Measurements from ENCODE around the gene SEMA3F. TPM values are rescaled to one million over a fixed set of nuclear protein-coding genes. Genes with fewer than 3 reads are reported as not detected.

SEMA3F gene
- total and polyA plus RNA-seq, 2 of the 4 experiments (the other 2 are of a cell fraction), result 7.3 to 23.3 TPM

GRCh38 chr3:50211930-50212329, 56.8 kb downstream of the SEMA3F start:
- H3K23ac ChIP-seq (ENCODE audit: low read depth, low read length), result no peak overlapping the region
- dilution Hi-C loops (cut with HindIII; ENCODE audit: low sequenced_read_pairs, unreplicated experiment) (no loop called here), intact Hi-C loops (cut with micrococcal nuclease) (no loop called here), in situ Hi-C loops (cut with MboI; ENCODE audit: low sequenced_read_pairs) (no loop called here)
- 100% methylated on average over 1 of the region's 2 CpGs; no CpG with 5 or more reads in 1 of the 2 experiments for WGBS, 2 experiments (ENCODE audit: extremely low coverage in 2 of 2, insufficient read length in 1 of 2)
- no peaks in the 10 kb centered on the region for H3K79me1 ChIP-seq (ENCODE audit: low read depth in 1 of 2, low read length in 2 of 2)
- H3K4ac ChIP-seq (ENCODE audit: low read depth, low read length), result no peak overlapping the region
- DNase-seq (peak; percentile 20), ATAC-seq (ENCODE audit: low read depth) (peak; percentile 84)
- H3K27ac ChIP-seq (ENCODE audit: insufficient read depth, low read length), result no peak overlapping the region
- H2AK5ac ChIP-seq (ENCODE audit: low read depth, low read length), result no peak overlapping the region
- no peaks in the 10 kb centered on the region for H3K9me1 ChIP-seq (ENCODE audit: insufficient read depth, low read length)
- no peak overlapping the region for H2BK120ac ChIP-seq (ENCODE audit: low read depth, low read length)
- no peaks in the 10 kb centered on the region for H4K20me1 ChIP-seq (ENCODE audit: insufficient read depth, low read length)
- no peak overlapping the region for H3K4me3 ChIP-seq (ENCODE audit: insufficient read depth, low read depth, low read length)
- H2BK5ac ChIP-seq (ENCODE audit: low read depth, low read length, poor library complexity, severe bottlenecking), result no peak overlapping the region
- H2AK9ac ChIP-seq (replicated peaks; ENCODE audit: low read depth, low read length, poor library complexity), result no peak overlapping the region
- no peak overlapping the region for H3K56ac ChIP-seq (ENCODE audit: extremely low read depth, insufficient read depth, low read length)
- H2AFZ ChIP-seq (replicated peaks; ENCODE audit: low read length, poor library complexity), result no peak overlapping the region
- ChIA-PET CTCF (interaction anchor here (1.2 to 1.3 kb wide), 2 partner anchors 14 to 35 kb away, joined by 4 to 5 read pairs; no protein-coding TSS in a partner anchor), POLR2A (ENCODE audit: unreplicated experiment) (no interaction called here)
- H4K91ac ChIP-seq (ENCODE audit: insufficient read depth, low read depth, low read length), result no peak overlapping the region
- H3K14ac ChIP-seq (replicated peaks; ENCODE audit: low read depth, low read length), result no peak overlapping the region
- H3K9me3 ChIP-seq (ENCODE audit: control insufficient read depth, insufficient read depth, low read length), result no peaks in the 10 kb centered on the region
- no peak overlapping the region for H4K5ac ChIP-seq (ENCODE audit: low read depth, low read length)
- TF ChIP-seq CHD1 (IDR thresholded peaks at IDR 0.05; ENCODE audit: low read depth, low read length) (no peak), CEBPB (IDR thresholded peaks at IDR 0.05; ENCODE audit: low read depth, low read length) (peak; percentile 81), MAFK (IDR thresholded peaks at IDR 0.05; ENCODE audit: low read depth, low read length) (0 out of 2 replicates have a peak, but pooled peaks have one; percentile 2)
- H3K4me1 ChIP-seq (ENCODE audit: control insufficient read depth, insufficient read depth, low read length), result peaks cover 2% of the 10 kb centered on the region; the same call in 1 of the 2 replicates
- no peak overlapping the region for H2BK15ac ChIP-seq (ENCODE audit: low read depth, low read length)
- no peak overlapping the region for H4K8ac ChIP-seq (ENCODE audit: low read depth in 2 of 2, low read length in 2 of 2)
- H3K27me3 ChIP-seq (ENCODE audit: control insufficient read depth, insufficient read depth, low read length), result peaks cover 28% of the 10 kb centered on the region
- BruUV-seq (replicated peaks), result no TSS peak
- H3K18ac ChIP-seq (ENCODE audit: low read depth, low read length), result no peak overlapping the region
- no peaks in the 10 kb centered on the region for H3K36me3 ChIP-seq (ENCODE audit: control insufficient read depth, insufficient read depth, low read length)
- no peak overlapping the region for H2BK20ac ChIP-seq (ENCODE audit: low read depth, low read length)
- no peak overlapping the region for H3K4me2 ChIP-seq (ENCODE audit: low read depth, low read length)
- H3K9ac ChIP-seq (ENCODE audit: low read depth, low read length), result no peak overlapping the region
